HL-60 (cell line): ENCODE data around the gene SUMO1.

Experiments
- GABPA ChIP-seq: IDR thresholded peaks from 2 replicates; pipeline ENCODE4 v1.6.1; 2012; ENCODE audit warnings: low read depth
- POLR2AphosphoS5 ChIP-seq: IDR thresholded peaks from 2 replicates; pipeline ENCODE4 v1.6.1; 2012; ENCODE audit warnings: low read depth
- TF ChIP-seq, protein P1 (sequence below): IDR thresholded peaks from one replicate; pipeline ENCODE4 v1.5.1; 2011; ENCODE audit warnings: low read length, control low read depth, inconsistent platforms; ENCODE audit not compliant: insufficient read depth

DNA sequence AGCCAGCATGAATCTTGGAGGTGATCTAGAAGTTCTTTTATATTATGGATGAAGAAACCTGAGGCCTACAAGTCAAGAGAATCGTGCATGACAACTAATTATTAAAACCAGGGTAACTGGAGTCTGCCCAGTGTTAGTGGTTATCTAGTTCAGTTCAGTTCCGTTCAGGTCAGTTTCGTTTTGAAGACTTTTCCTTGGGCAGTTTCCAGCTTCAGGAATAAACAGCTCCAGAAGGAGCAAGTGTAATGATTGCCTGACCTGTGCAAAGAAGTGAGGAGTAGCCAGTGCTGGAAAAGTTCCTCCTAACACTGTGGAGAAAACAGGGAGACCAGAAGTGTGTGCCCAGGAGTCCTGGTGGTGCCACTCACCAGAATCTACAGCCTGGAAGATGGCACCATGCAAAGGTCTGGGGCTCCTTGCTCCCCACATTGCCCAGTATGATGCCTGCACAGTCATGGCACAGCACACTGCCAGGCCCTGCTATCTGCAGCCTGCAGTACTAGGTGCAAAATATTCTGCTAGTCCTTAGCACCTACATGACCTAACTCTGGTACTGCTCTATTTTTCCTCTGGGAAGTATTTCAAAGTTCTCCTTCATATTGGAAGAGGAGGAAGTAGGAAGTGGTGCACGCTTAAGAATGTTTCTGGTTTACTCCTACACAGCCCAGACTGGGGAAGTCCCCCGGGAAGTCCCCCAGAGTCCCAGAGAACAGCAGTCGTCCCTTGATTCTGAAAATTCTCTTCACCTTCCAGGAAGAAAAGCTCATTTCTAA is 65.8 kb downstream of the SUMO1 start:
- TF ChIP-seq POLR2AphosphoS5 (no peak), GABPA (no peak)
- TF ChIP-seq, protein P1, sequence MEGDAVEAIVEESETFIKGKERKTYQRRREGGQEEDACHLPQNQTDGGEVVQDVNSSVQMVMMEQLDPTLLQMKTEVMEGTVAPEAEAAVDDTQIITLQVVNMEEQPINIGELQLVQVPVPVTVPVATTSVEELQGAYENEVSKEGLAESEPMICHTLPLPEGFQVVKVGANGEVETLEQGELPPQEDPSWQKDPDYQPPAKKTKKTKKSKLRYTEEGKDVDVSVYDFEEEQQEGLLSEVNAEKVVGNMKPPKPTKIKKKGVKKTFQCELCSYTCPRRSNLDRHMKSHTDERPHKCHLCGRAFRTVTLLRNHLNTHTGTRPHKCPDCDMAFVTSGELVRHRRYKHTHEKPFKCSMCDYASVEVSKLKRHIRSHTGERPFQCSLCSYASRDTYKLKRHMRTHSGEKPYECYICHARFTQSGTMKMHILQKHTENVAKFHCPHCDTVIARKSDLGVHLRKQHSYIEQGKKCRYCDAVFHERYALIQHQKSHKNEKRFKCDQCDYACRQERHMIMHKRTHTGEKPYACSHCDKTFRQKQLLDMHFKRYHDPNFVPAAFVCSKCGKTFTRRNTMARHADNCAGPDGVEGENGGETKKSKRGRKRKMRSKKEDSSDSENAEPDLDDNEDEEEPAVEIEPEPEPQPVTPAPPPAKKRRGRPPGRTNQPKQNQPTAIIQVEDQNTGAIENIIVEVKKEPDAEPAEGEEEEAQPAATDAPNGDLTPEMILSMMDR = no peak
